Measurements from ENCODE around the gene CLMN. TPM values are rescaled to one million over a fixed set of nuclear protein-coding genes. Genes with fewer than 3 reads are reported as not detected.

Gene CLMN
- polyA plus RNA-seq, 3 donors: 19.7 to 46.2 (median 22.0) TPM

DNA sequence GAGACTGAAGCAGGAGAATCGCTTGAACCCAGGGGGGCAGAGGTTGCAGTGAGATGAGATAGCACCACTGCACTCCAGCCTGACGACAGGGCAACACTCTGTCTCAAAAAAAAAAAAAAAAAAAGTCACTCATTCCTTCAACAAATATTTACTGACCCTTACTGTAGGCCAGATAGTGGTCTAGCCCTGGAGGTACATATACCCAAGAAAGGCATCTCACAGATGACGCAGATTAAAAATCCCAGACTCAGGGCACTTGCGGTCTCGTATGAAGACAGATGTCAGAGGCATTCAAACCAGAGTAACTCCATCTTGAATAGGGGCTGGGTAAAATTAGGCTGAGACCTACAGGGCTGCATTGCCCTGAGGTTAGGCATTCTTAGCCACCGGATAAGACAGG lies 44.8 kb downstream of the CLMN start:
- DNase-seq (ENCODE audit: extremely low read depth in 1 of 11, low read depth in 9 of 11, low spot score in 4 of 11): no peak

DNA sequence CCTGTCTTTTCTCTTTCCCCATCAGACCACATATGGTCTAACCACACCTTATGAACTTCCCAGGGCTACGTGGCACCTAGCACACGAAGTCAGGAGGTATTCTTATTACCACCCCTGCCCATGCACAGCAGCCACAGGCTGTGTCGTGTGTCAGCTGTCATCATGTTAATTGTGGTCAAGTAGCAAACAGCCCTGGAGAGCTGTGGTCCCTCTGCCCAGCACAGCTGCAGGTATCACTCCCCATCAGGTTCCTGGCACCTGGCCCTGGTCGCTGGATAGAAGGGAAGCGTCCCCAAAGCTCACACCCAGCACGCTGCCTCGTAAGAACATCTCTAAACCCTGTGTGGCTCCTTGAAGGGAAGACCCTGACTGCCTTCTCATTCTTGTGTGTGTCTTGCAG lies 45.4 kb downstream of the CLMN start:
- no peak for DNase-seq (ENCODE audit: extremely low read depth in 1 of 11, low read depth in 9 of 11, low spot score in 4 of 11)

DNA sequence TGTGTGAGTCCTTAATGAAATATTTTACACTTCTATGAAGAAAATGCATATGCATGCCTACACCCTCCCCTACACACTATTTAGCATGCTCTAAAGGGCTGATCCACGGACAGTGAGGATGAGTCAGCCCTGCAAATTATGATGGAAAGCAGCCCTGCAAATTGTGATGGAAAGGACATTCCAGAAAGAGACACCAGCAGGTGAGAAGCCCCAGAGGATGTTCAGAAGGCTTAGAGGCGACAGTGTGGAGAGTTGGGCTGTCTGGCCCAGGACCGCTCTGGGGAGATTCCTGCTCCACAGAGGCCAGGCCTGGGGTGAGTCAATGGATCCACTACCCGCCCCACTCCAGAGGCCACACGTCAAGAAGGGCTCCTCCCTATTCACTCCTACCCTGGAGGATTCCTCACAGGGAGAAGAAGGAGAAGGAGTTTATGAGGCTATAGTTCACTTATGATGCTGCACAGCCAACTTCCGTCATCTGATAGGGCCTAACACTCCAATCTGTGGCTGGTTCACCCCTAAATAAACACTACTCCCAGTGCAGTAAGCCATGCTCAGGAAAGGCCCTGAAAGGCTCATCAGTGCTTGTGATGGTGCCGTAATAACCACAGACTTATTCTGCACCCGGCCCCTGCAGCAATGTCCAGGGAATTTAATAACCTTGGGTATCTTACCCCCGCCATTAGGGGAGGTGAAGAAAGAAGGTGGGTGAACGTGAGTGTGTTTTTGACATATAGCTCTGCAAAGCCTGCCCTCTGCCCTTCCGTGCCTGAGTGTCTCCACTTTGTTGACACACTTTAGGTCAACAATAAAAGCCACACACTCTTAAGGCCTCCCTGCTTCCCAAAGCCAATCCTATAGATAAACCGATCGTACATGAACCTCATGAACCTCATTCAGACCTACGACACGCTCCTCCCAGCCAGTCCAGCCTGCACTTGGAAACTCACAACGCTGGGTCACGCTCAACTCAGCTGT lies 46.4 kb downstream of the CLMN start:
- DNase-seq (ENCODE audit: extremely low read depth in 1 of 11, low read depth in 9 of 11, low spot score in 4 of 11): no peak

DNA sequence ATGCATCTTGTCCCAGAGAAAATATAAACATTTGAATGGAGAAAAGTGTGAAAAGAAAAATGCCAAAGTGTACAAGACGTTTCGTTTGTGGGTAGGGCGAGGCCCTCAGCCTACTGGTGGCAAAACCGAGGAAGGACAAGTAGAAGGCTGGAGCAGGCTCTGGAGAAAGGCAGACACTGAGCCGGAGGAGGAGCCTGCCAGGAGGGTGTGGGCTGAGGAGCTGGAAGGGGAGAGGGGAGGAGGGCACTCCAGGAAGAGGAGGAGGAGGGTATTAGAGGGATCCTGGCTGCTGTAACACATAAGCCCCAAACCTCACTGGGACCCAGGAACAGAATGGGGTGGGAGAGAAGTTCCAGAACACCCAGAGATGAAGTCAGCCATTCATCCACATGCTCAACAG lies 47.7 kb downstream of the CLMN start:
- DNase-seq (ENCODE audit: extremely low read depth in 1 of 11, low read depth in 9 of 11, low spot score in 4 of 11): no peak

DNA sequence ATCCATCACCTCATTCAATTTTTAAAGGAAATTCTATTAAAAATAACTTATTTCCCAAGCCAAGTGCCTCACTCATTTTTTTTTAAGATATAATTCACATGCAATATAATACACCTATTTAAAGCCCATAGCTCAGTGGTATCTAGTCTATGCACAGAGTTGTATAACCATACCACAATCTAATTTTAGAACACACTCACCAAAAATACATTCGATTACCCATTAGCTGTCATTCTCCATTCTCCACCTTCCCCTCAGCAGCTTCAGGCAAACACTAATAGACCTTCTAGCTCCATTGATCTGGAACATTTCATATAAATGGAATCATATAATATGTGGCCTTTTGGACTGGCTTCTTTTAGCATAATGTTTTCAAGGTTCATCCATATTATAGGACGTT lies 49.5 kb downstream of the CLMN start:
- DNase-seq (ENCODE audit: extremely low read depth in 1 of 11, low read depth in 9 of 11, low spot score in 4 of 11): no peak

DNA sequence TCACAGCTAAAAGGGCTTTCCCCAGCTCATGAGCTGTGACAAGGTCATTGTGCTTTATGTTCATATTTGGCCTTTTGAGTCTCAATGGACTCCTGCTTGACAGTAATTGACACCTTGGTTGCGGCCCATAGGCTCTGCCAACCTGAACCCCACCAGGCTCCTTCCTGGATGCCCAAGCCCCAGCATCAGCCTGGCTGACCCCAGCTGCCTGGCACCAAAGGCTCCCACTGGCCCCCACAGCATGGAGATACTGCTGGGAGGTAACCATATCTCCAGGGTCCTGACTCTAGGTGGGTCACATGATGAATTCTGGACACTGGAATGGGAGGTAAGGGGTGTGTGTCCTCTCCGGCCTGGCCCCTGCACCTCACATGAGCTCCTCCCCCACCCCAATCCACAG lies 50.2 kb downstream of the CLMN start:
- no peak for DNase-seq (ENCODE audit: extremely low read depth in 1 of 11, low read depth in 9 of 11, low spot score in 4 of 11)

DNA sequence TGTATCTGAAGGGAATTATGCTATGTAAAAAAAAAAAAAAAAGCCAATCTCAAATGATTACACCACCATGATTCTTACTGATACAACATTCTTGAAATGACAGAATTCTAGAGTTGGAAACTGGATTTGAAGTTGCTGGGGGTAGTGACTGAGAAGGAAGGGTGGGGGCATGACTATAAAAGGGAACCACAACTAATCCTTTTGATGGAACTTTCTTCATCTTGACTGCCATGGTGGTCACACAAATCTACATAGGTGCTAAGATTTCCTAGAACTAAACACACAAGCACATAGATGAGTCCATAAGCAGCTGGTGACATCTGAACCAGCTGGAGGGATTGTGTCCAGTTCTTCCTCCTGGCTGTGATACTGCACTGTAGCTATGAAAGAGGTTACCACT lies 51.4 kb downstream of the CLMN start:
- DNase-seq (ENCODE audit: extremely low read depth in 1 of 11, low read depth in 9 of 11, low spot score in 4 of 11): no peak

DNA sequence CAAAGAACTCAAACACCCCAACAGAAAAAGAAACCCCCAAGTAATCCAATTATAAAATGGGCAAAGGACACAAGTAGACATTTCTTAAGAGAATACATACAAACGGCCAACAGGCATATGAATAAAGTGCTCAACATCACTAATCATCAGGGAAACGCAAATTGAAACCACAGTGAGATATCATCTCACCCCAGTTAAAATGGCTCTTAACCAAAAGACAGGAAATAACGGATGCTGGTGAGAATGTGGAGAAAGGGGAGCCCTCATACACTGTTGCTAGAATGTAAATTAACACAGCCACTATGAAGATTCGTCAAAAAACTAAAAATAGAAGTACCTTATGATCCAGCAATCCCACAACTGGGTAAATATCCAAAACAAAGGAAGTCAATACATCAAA lies 52.4 kb downstream of the CLMN start:
- no peak for DNase-seq (ENCODE audit: extremely low read depth in 1 of 11, low read depth in 9 of 11, low spot score in 4 of 11)

DNA sequence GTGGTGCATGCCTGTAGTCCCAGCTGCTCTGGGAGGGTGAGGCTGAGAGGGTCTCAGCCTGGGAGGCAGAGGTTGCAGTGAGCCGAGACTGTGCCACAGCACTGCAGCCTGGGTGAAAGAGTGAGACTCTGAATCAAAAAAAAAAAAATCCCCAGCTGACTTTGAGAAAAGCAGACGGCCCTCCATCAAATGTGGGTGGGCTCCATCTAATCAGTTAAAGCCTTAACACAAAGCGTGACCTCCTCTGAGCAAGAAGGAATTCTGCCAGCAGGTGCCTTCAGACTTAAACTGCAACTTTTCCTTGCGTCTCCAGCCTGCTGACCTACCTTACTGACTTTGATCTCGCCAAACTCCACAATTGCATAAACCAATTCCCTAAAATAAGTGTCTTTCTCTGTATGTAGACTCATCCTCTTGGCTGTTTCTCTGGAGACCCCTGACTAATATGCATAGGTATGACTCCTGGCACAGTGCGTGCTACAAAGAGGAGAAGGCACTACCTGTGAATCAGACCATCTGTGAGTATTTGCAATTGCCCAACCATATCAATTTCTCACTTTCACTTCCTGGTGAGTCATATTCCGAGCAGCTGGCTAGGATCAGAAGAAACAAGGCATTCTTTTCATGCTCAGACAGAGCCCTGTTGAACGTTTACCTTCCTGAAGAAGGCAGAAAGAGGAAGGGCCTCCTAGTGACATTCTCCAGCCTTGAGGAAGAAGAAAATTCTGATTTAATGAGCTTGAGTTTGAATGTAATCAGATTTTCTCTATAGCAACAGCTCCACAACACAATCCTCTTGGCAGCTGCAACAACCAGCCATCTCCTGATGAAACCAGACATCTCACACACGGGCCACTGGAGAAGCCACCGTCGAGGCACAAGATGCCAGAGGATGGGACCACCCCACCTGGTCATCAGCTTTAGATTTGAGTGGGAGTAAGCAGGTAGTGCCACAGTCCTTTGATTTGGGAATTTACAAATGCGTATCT lies 54.3 kb downstream of the CLMN start:
- peak in 5 of 11 donors; percentile 29 to 70 (median 47) for DNase-seq (ENCODE audit: extremely low read depth in 1 of 11, low read depth in 9 of 11, low spot score in 4 of 11)

DNA sequence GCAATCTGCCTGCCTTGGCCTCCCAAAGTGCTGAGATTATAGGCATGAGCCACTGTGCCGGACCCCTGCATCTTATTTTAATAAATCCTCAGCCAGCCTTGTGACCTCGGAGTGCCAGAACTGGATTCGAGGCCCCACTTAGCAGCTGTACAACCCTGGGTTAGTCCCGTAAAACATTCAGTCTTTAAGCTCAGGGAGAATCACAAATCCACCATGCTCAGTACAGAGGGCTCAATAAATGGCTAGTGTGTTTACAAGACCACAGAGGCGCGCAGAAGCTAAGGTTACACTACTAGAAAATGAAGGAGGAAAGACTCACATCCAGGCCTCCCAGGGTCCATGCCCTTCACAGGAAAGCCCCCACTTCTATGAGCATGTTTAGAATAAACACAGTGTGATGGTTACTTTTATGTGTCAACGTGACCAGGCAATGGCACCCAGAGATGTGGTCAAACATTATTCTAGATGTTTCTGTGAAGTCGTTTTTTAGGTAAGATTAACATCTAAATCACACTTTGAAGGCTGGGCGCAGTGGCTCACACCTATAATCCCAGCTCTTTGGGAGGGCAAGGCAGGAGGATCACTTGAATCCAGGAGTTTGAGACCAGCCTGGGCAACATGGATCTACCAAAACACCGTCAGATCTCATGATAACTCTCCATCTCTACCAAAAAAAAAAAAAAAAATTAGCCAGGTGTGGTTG lies 55.3 kb downstream of the CLMN start:
- DNase-seq (ENCODE audit: extremely low read depth in 1 of 11, low read depth in 9 of 11, low spot score in 4 of 11): no peak

DNA sequence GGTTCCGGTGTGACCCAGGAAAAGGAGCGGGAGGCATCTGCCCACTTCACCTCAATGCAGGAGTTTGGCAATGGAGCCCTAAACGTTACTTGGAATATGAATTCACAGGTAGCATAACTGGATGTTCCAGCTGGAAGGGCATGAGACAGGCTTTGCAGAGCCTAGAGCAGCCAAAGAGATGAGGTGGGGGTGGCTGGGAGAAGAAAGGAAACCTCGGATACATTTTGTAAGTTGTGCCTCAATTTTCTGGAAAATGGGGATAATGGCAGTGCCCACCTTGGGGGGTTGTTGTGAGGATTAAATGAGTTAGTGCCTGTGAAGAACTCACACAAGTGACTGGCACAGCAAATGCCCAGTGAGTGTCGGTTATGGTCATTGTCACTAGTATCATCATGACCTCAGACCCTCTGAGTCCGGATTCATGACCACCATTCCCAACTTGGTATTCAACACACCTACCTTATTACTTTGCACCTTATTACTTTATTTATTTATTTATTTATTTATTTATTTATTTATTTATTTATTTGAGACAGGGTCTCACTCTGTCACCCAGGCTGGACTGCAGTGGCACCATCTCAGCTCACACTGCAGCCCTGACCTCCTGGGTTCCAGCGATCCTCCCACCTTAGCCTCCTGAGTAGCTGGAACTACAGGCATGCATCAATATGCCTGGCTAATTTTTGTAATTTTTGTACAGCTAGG lies 56.0 kb downstream of the CLMN start:
- DNase-seq (ENCODE audit: extremely low read depth in 1 of 11, low read depth in 9 of 11, low spot score in 4 of 11): no peak

DNA sequence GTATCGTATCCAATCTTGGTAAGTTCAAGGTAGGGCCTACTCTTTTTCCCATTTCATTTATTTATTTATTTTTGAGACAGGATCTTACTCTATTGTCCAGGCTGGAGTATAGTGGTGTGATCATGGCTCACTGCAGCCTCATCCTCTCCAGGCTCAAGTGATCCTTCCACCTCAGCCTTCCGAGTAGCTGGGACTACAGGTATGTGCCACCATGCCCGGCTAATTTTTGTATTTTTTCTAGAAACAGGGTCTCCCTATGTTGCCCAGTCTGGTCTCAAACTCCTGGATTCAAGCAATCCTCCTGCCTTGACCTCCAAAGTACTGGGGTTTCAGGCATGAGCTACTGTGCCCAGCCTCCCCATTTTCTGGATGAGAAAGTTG lies 57.2 kb downstream of the CLMN start:
- no peak for DNase-seq (ENCODE audit: extremely low read depth in 1 of 11, low read depth in 9 of 11, low spot score in 4 of 11)

DNA sequence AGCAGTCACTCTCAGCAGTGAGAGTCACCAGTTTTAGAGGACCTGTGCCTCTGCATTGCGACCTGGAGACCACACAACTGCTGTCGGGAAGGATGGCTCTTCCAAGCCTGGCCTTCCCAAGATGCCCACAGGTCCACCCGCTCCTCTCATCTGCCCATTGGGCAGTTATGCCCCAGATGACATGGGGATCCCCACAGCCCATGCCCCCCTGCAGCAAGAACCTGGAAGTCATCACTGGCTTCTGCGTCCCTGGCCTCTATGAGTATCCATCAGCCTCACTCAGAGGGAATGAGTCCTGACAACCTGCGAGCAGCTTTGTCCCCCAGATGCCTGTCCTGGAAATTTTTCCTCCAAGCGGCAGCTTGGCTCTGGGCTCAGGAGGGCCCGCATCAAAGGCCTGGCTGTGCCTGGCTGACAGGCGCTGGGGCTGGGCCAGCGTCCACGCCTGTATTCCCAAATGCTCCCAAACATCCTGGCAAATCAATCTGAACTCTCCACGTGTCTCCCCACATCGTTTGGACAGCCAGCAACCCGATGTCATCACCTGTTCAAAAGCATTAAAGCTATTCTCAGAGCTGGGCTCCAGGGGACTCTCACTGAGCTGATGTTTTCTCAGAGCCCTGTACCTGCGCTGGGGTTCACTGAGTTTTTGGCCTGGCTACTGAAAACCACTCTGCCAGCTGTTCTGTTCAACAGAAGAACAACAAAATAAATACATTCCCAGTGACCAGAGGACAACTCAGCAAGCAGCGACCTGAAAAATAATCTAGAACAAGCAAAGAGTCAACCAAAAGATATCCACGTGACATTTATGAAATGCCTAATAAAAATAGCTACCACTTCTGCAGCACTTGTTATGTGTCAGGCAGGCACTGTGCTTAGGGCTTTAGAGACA lies 57.8 kb downstream of the CLMN start:
- no peak for DNase-seq (ENCODE audit: extremely low read depth in 1 of 11, low read depth in 9 of 11, low spot score in 4 of 11)

DNA sequence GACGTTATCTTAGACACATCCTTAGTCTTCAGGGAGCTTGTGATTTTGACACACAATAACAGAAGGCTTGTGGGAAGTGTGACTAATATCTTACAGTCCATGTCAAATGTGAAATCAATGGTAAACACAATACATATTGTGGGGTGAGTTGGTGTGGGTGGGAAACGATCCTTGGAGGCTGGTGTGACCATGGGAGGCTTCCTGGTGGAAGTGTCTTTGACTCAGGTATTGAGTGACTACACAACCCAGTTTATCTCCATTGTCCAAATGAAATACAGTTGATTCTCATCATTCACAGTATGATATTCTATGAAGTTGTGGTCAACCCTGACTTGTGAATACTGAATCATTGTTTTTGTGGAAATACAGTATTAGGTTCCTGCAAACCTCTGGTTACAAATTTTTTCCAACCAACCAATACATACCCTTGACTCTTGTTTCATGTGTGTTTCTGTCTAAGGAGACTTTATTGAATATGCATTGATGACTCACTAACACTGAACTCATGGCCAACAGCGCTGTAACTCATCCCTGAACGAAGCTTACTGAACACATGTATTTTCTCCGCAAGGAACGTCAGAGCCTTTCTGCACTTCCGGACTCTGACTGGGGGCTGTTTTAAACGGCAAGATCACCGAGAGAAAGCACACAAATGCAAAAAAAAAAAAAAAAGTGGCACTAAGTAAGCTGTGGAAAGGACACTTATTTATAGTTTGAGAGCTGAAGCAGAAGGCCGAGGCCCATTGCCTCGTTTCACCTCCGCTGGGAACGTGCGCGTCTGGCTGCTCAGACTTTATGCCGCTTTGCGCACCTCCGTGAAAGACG lies 59.0 kb downstream of the CLMN start:
- DNase-seq (ENCODE audit: extremely low read depth in 1 of 11, low read depth in 9 of 11, low spot score in 4 of 11): no peak

DNA sequence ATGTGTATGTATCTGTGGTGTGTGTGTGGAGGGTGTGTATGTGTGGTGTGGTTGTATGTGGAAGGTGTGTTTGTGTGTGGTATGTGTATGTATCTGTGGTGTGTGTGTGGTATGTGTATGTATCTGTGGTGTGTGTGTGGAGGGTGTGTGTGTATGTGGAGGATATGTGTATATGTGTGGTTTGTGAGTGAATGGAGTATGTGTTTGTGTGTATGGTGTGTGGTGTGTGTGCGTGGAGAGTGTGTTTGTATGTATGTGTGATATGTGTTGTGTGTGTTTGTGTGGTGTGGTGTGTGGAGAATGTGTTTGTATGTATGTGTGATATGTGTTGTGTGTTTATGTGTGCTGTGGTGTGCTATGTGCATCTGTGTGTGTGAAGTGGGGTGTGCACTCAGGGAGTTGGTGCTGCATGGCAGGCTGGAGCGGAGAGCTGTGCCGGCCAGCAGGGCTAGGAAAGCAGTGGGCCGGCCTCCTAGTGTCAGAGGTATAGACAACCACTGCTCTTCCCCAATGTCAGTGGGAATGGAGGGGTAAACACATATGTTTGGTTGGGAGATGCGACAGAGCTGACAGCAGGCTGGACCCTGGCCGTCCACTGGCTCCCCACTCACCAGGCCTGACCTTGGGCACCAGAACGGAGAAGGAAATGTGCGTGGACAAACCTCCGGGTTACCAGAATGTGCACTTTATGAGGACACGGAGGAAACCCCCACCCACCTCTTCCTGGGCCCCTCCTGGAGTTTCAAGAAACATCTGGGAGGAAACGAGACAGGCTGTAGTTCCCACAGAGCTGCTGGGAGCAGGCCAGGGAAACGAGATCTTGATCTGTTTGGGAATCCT lies 60.7 kb downstream of the CLMN start:
- no peak for DNase-seq (ENCODE audit: extremely low read depth in 1 of 11, low read depth in 9 of 11, low spot score in 4 of 11)

DNA sequence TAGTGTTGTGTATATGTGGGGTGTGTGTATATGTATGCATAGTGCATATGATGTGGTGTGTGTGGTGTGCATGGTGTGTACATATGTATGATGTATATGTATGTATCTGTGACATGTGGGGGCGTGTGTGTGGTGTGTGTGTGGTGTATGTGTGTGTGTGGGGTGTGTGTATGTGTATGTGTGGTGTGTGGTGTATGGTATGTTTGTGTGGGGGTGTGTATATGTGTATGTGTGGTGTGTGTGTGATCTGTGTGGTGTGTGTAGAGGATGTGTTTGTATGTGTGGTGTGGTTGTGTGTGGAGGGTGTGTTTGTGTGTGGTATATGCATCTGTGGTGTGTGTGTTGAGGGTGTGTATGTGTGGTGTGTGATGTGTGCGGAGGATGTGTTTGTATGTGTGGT lies 61.6 kb downstream of the CLMN start:
- no peak for DNase-seq (ENCODE audit: extremely low read depth in 1 of 11, low read depth in 9 of 11, low spot score in 4 of 11)
